ENCODE measurements around the gene RSPH10B.
"Not testable (repeated sequence)": the region's sequence is repeated elsewhere in the genome, so short reads cannot be mapped to it uniquely, and the experiment has no call there.

The RSPH10B gene

DNA sequence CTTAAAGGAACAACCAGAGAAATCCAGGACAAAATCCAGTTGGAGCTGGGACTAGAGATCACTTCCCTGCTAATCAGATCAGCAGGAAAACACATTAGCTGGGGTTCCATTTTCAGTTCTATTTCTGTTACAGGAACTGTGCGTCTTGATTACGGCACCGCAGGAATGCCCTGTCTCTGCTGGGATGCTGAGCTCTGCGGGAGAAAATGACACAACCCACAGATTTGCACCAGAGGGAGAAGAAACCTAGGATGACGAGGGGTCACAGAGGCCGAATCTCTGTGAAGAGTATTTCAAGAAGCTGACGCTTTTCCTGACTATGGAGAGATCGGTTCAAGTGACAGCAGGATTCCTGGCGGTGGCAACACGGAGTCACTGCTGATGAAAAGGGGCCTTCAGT lies 40.2 kb downstream of the RSPH10B start:
- not testable (repeated sequence) for FAIRE-seq; DNase-seq (ENCODE audit: low spot score)

DNA sequence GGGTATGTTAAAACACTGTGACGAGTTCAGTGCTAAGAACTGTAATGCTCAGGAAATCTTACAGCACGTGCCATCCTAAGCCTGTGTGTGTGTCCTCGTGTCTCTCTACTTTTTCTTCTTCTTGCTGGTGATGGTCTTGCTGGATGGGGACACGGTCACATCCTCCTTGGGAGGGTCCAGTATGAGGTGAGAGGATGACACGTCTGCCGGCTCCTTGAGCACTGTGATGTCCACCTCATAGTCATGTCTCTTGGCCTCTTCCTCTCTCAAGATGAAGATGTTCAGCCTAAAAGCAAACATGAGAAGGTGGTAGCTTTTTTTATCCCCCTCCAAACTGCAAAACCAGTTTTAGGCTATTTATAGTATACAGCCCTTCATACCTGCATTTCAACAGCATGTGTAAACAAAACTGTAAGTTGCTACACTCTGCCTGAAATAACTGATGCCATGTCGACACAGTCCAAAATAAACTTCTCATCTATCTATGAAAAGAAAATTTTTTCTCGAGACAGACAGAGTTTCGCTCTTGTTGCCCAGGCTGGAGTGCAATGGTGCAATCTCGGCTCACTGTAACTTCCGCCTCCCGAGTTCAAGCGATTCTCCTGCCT lies 44.1 kb downstream of the RSPH10B start:
- not testable (repeated sequence) for DNase-seq (ENCODE audit: low spot score); FAIRE-seq

- FAIRE-seq; DNase-seq (ENCODE audit: low spot score): not testable (repeated sequence)
Observed at GRCh38 chr7:5924630-5925029, 45.9 kb downstream of the RSPH10B start.

DNA sequence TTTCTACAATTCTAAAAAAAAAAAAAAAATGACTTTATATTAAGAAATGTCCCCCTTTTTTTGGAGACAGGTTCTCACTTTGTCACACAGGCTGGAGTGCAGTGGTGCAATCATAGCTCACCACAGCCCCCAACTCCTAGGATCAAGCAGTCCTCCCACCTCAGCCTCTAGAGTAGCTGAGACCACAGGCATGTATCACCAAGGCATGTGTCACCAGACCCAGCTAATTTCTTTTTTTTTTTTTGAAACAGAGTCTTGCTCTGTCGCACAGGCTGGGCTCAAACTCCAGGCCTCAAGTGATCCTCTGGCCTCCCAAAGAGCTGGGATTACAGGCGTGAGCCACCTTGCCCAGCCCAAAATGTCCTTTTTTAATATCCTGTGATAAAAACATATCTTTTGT lies 46.3 kb downstream of the RSPH10B start:
- not testable (repeated sequence) for DNase-seq (ENCODE audit: low spot score)
- peak; percentile 67 for FAIRE-seq

- FAIRE-seq; DNase-seq (ENCODE audit: low spot score): not testable (repeated sequence)
Observed at GRCh38 chr7:5916529-5916928, 54.0 kb downstream of the RSPH10B start.

DNA sequence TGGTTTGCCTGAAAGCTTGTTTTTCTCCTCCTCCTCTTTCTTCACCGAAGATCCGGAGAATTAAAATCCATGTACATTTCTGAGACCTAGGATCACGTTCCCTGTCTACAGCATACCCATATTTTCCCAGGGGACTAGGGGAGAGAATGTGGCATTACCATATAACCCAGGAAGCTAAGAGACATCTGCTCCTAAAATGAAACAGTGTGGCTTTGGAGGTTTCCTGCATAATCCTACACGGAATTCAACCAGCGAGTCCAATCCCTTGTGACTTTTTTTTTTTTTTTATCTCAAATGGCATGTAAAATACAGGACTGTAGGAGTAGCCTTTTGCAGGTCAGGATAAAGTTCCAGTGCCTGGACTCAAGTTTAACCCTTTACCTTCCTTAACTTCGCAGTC lies 61.7 kb downstream of the RSPH10B start:
- not testable (repeated sequence) for FAIRE-seq; DNase-seq (ENCODE audit: low spot score)

GRCh38 chr7:5904726-5905125 lies 65.8 kb downstream of the RSPH10B start:
- FAIRE-seq; DNase-seq (ENCODE audit: low spot score): not testable (repeated sequence)

- not testable (repeated sequence) for DNase-seq (ENCODE audit: low spot score); FAIRE-seq
Observed at GRCh38 chr7:5903002-5903401, 67.5 kb downstream of the RSPH10B start.

DNA sequence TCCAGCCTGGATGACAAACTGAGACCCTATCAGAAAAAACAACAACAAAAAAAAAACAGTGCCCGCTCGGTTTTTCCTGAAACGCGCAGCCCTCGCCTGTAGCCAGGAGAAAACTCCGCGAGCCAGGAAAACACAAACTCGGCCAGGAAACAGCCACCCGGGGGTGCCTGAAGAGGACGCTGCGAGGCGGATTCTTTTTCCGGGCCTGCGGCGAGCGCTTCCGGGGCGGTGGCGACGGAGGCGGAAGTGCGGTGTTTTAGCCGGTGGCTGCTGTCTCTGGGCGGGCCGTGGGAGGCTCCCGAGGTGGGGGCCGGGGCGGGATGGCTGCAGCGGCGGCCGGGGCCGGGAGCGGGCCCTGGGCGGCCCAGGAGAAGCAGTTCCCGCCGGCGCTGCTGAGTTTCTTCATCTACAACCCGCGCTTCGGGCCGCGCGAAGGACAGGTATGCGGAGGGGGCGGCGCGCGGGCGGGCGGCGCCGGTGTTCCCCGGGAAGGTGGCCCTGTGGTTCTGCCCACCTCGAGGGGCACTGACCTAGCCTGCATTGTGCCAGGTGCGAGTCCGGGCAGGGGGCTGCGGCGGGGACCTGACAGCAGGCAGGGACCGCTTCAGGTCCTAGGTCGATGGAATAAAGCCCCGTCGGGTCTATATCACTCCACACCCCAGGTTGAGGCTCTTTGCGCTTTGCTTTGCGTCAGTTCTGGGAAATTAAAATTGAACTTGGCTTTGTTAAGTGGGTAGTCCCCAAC lies 71.8 kb downstream of the RSPH10B start, which contains the start of gene CCZ1:
CCZ1 (plus strand) TSS at position 254 of the 745 bp plus-strand sequence; CDS start at position 321, 67 bp downstream.
- peak; percentile 30 for DNase-seq (ENCODE audit: low spot score)
- FAIRE-seq = not testable (repeated sequence)

GRCh38 chr7:5897369-5897919 lies 73.0 kb downstream of the RSPH10B start:
- DNase-seq (ENCODE audit: low spot score) = not testable (repeated sequence)

GRCh38 chr7:5892498-5892897 lies 78.0 kb downstream of the RSPH10B start:
- FAIRE-seq (no peak), DNase-seq (ENCODE audit: low spot score) (no peak)

More at GRCh38 chr7:5897369-5897919, 73.0 kb downstream of the RSPH10B start:
- not testable (repeated sequence) for FAIRE-seq

DNA sequence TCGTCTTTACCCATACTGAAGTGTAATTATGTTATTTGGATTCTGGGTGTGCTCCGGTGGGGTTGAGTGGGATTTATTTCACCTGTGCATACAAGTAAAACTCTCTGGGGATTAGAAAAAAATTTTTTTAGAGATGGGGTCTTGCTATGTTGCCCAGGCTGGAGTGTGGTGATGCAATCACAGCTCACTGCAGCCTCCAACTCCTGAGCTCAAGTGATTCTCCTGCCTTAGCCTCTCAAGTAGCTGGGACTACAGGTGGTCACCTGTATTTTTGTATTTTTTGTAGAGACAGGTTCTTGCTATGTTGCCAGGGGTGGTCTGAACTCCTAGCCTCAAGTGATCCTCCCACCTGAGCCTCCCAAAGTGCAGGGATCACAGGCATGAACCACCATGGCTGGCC lies 80.2 kb downstream of the RSPH10B start:
- not testable (repeated sequence) for DNase-seq (ENCODE audit: low spot score); FAIRE-seq

GRCh38 chr7:5888021-5888420 lies 82.5 kb downstream of the RSPH10B start:
- DNase-seq (ENCODE audit: low spot score); FAIRE-seq: not testable (repeated sequence)

GRCh38 chr7:5884431-5884830 lies 86.1 kb downstream of the RSPH10B start:
- not testable (repeated sequence) for FAIRE-seq; DNase-seq (ENCODE audit: low spot score)

- not testable (repeated sequence) for DNase-seq (ENCODE audit: low spot score); FAIRE-seq
Observed at GRCh38 chr7:5880106-5880505, 90.4 kb downstream of the RSPH10B start.

DNA sequence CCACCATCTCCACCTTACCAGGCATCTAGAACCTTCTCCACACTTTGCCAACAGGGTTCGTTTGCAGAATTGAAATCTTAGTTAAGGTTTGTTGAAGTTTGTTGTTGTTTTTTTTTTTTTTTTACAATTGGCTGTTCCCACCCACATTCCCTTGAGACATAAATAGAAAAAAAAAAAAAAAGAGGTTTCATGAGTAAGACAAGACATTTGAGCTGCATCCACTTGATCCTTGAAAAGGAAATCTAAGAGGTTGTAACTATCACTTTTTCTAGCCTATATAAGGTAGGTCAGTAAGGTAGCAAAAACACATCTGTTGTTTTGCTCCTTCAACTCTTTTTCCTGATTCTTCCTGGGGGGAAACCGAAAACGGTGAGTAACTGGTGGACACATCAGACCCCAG lies 90.9 kb downstream of the RSPH10B start:
- DNase-seq (ENCODE audit: low spot score); FAIRE-seq: not testable (repeated sequence)

All from RCC 7860 (cell line).